ENCODE measurements around the gene GPX1.

DNA sequence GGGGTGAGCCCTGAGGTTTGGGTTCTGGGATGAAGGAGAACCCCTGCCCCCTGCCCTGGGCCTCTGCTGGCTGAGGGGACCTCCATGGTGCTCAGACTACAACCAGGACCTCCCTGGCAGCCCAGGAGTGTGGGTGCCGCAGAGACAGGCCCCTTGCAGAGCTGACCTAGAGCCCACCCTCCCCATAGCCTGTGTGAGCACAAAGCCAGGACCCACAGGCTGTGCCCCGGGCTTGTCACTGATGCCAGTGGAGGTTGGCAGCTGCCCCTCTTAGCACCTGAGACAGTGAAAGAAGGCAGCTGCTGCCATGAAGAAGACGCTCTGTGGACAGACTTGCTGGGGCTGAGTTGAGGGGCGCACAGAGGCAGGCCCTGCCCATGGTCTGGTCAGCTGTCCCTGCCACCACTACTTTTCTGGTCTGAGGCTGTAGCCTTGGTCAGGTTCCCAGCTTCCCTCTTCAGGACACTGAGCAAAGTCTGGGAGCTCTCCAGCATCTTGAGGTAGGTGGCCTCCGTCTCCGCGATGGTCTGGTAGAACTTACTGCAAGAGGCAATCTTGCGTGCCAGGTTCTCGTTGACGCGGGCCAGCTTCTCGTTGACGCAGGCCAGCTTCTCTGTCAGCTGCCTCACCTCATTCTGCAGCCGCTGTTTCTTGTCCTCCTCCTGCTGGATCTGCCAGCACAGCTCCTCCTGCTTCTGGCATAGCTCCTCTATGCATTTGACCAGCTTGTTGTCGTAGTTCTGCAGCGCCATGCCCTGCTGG is 41.3 kb downstream of the GPX1 start:
- no peak for TF ChIP-seq CTCF (IDR thresholded peaks at IDR 0.05)
- no peak for TF ChIP-seq POLR2A (IDR thresholded peaks at IDR 0.05)
